Measurements from ENCODE around the gene RETNLB. TPM values are rescaled to one million over a fixed set of nuclear protein-coding genes. Genes with fewer than 3 reads are reported as not detected.
A peak's percentile ranks its signal among the peaks of the same experiment; 100 is the strongest.

The RETNLB gene
- total RNA-seq, 1 experiment from 2014 or later = not detected

- BruUV-seq (replicated peaks) = no TSS peak
- Histone ChIP-seq H3K36me3 (ENCODE audit: insufficient read depth, low read length, poor library complexity, severe bottlenecking) (no peaks in the 10 kb centered on the region), H3K4me1 (ENCODE audit: insufficient read depth, low read length, poor library complexity, severe bottlenecking) (peaks cover 33% of the 10 kb centered on the region), H3K27ac (ENCODE audit: low read depth, low read length, poor library complexity, severe bottlenecking) (peak overlapping the region; percentile 81), H3K4me3 (ENCODE audit: low read depth, low read length, poor library complexity, severe bottlenecking) (peak overlapping the region; percentile 3), H3K9me3 (ENCODE audit: low read depth, low read length, poor library complexity, severe bottlenecking) (no peaks in the 10 kb centered on the region), H3K27me3 (replicated peaks; ENCODE audit: insufficient read depth, low read depth, low read length, poor library complexity) (no peaks in the 10 kb centered on the region)
- CTCF ChIA-PET = no interaction called here
- peak; percentile 4 for DNase-seq (ENCODE audit: low spot score)
- intact Hi-C loops (cut with micrococcal nuclease; ENCODE audit: unreplicated experiment) = no loop called here
- TF ChIP-seq EZH2 (IDR thresholded peaks at IDR 0.05; ENCODE audit: borderline replicate concordance, low read depth, low read length, poor library complexity, severe bottlenecking) (no peak), CTCF (conservative IDR thresholded peaks at IDR 0.05; ENCODE audit: low read depth, low read length) (no peak)
- POLR2A ChIA-PET (ENCODE audit: low non-redundant PET) = no interaction called here
These were observed 38.8 kb downstream of the RETNLB start for GRCh38 chr3:108718454-108718853.

GRCh38 chr3:108713816-108714215 lies 43.4 kb downstream of the RETNLB start:
- CTCF ChIA-PET = no interaction called here
- DNase-seq (ENCODE audit: low spot score) = no peak
- H3K36me3 ChIP-seq (ENCODE audit: insufficient read depth, low read length, poor library complexity, severe bottlenecking) = no peaks in the 10 kb centered on the region
- no TSS peak for BruUV-seq (replicated peaks)
- POLR2A ChIA-PET (ENCODE audit: low non-redundant PET) = no interaction called here
- H3K4me3 ChIP-seq (ENCODE audit: low read depth, low read length, poor library complexity, severe bottlenecking) = no peak overlapping the region
- H3K9me3 ChIP-seq (ENCODE audit: low read depth, low read length, poor library complexity, severe bottlenecking) = no peaks in the 10 kb centered on the region
- no peaks in the 10 kb centered on the region for H3K27me3 ChIP-seq (replicated peaks; ENCODE audit: insufficient read depth, low read depth, low read length, poor library complexity)
- no peak overlapping the region for H3K27ac ChIP-seq (ENCODE audit: low read depth, low read length, poor library complexity, severe bottlenecking)
- intact Hi-C loops (cut with micrococcal nuclease; ENCODE audit: unreplicated experiment) = no loop called here
- peaks cover 16% of the 10 kb centered on the region for H3K4me1 ChIP-seq (ENCODE audit: insufficient read depth, low read length, poor library complexity, severe bottlenecking)
- TF ChIP-seq CTCF (conservative IDR thresholded peaks at IDR 0.05; ENCODE audit: low read depth, low read length) (no peak), EZH2 (IDR thresholded peaks at IDR 0.05; ENCODE audit: borderline replicate concordance, low read depth, low read length, poor library complexity, severe bottlenecking) (no peak)

GRCh38 chr3:108713009-108713516 lies 44.1 kb downstream of the RETNLB start:
- POLR2A ChIA-PET (ENCODE audit: low non-redundant PET) = no interaction called here
- peaks cover 8% of the 10 kb centered on the region for H3K4me1 ChIP-seq (ENCODE audit: insufficient read depth, low read length, poor library complexity, severe bottlenecking)
- H3K27ac ChIP-seq (ENCODE audit: low read depth, low read length, poor library complexity, severe bottlenecking) = no peak overlapping the region
- DNase-seq (ENCODE audit: low spot score) = no peak
- H3K36me3 ChIP-seq (ENCODE audit: insufficient read depth, low read length, poor library complexity, severe bottlenecking) = no peaks in the 10 kb centered on the region
- H3K4me3 ChIP-seq (ENCODE audit: low read depth, low read length, poor library complexity, severe bottlenecking) = no peak overlapping the region
- no peaks in the 10 kb centered on the region for H3K27me3 ChIP-seq (replicated peaks; ENCODE audit: insufficient read depth, low read depth, low read length, poor library complexity)
- TF ChIP-seq EZH2 (IDR thresholded peaks at IDR 0.05; ENCODE audit: borderline replicate concordance, low read depth, low read length, poor library complexity, severe bottlenecking) (no peak), CTCF (conservative IDR thresholded peaks at IDR 0.05; ENCODE audit: low read depth, low read length) (no peak)
- intact Hi-C loops (cut with micrococcal nuclease; ENCODE audit: unreplicated experiment) = no loop called here
- BruUV-seq (replicated peaks) = no TSS peak
- CTCF ChIA-PET = no interaction called here
- no peaks in the 10 kb centered on the region for H3K9me3 ChIP-seq (ENCODE audit: low read depth, low read length, poor library complexity, severe bottlenecking)

Other genes with a start within 250 kb of the RETNLB start
- gene MYH15, start 246.8 kb downstream of the RETNLB start, total RNA-seq (2021) = 1.1 and 1.2 TPM in 2 replicates
- gene CIP2A, start 168.0 kb downstream of the RETNLB start, total RNA-seq (2021) = 56.9 and 68.4 TPM in 2 replicates
- 14.8 and 14.9 TPM in 2 replicates for gene DZIP3, start 167.7 kb downstream of the RETNLB start, total RNA-seq (2021)
- not detected in 2 replicates for gene TRAT1, start 65.4 kb upstream of the RETNLB start, total RNA-seq (2021)
- gene GUCA1C, start 196.5 kb upstream of the RETNLB start, total RNA-seq (2021) = not detected in 2 replicates

All from A673 (cell line).